GM12864 (cell line): ENCODE measurements around the gene DENND5A.
"Not testable (repeated sequence)": the region's sequence is repeated elsewhere in the genome, so short reads cannot be mapped to it uniquely, and the experiment has no call there.

Source experiments
- DNase-seq: peaks from one replicate; pipeline ENCODE4 v3.0.0-alpha.2; 2011; ENCODE audit warnings: low read depth
- H3K4me3 ChIP-seq: 2 replicates; pipeline ENCODE4 v1.5.1; 2011; ENCODE audit warnings: mild to moderate bottlenecking, low read depth, low read length, control low read depth
- CTCF ChIP-seq: IDR thresholded peaks from 2 replicates; pipeline ENCODE4 v1.5.1; 2011; ENCODE audit warnings: low read depth, mild to moderate bottlenecking, moderate library complexity, low read length, control low read depth, inconsistent platforms; ENCODE audit errors: missing control alignments

DENND5A gene

GRCh38 chr11:9201372-9202162, 63.6 kb downstream of the DENND5A start:
- TF ChIP-seq CTCF = no peak
- no peak overlapping the region for H3K4me3 ChIP-seq
- DNase-seq = no peak

- no peak for DNase-seq
- no peak for TF ChIP-seq CTCF
- H3K4me3 ChIP-seq = no peak overlapping the region
Observed at GRCh38 chr11:9200471-9200870, 64.7 kb downstream of the DENND5A start.

- no peak overlapping the region for H3K4me3 ChIP-seq
- no peak for TF ChIP-seq CTCF
Observed at GRCh38 chr11:9193316-9193715, 71.8 kb downstream of the DENND5A start.

GRCh38 chr11:9192561-9192960, 72.6 kb downstream of the DENND5A start:
- no peak overlapping the region for H3K4me3 ChIP-seq
- DNase-seq = no peak

More at GRCh38 chr11:9193316-9193715, 71.8 kb downstream of the DENND5A start:
- DNase-seq = no peak

GRCh38 chr11:9190326-9191016, 74.7 kb downstream of the DENND5A start:
- DNase-seq, H3K4me3 ChIP-seq: not testable (repeated sequence)

More at GRCh38 chr11:9192561-9192960, 72.6 kb downstream of the DENND5A start:
- TF ChIP-seq CTCF = no peak

GRCh38 chr11:9188860-9189259, 76.3 kb downstream of the DENND5A start:
- not testable (repeated sequence) for H3K4me3 ChIP-seq, DNase-seq

GRCh38 chr11:9187616-9188015, 77.5 kb downstream of the DENND5A start:
- no peak for TF ChIP-seq CTCF
- H3K4me3 ChIP-seq = no peak overlapping the region
- no peak for DNase-seq

GRCh38 chr11:9184516-9184915, 80.6 kb downstream of the DENND5A start:
- no peak overlapping the region for H3K4me3 ChIP-seq
- no peak for DNase-seq
- TF ChIP-seq CTCF = no peak
